Activated T-cell treated with anti-CD3 and anti-CD28 coated beads, Interleukin-2, amount 50 U/mL, for 48 hours (primary cell): ENCODE data around the gene RIMOC1.
"Not testable (repeated sequence)": the region's sequence is repeated elsewhere in the genome, so short reads cannot be mapped to it uniquely, and the experiment has no call there.

ENCODE experiments used
- DNase-seq, 2 experiments: peaks; one replicate each; pipeline ENCODE4 v3.0.0-alpha.2; 2020

The RIMOC1 gene

GRCh38 chr5:41892031-41892430 is 12.1 kb upstream of the RIMOC1 start:
- no peak for DNase-seq

GRCh38 chr5:41893074-41893851 is 10.9 kb upstream of the RIMOC1 start:
- no peak for DNase-seq

GRCh38 chr5:41896230-41896629 is 7.9 kb upstream of the RIMOC1 start:
- no peak for DNase-seq

GRCh38 chr5:41903382-41903891 is 707 bp upstream of the RIMOC1 start:
- no peak for DNase-seq

- no peak for DNase-seq
These were observed 2.0 kb downstream of the RIMOC1 start for GRCh38 chr5:41906151-41906550.

GRCh38 chr5:41908374-41909079 is 4.4 kb downstream of the RIMOC1 start:
- no peak for DNase-seq

- DNase-seq = no peak
These were observed 14.0 kb downstream of the RIMOC1 start for GRCh38 chr5:41918105-41918504.

GRCh38 chr5:41921166-41921565 is 17.0 kb downstream of the RIMOC1 start:
- no peak for DNase-seq

GRCh38 chr5:41921874-41922273 is 17.7 kb downstream of the RIMOC1 start:
- DNase-seq = no peak

GRCh38 chr5:41924526-41924871 is 20.4 kb downstream of the RIMOC1 start:
- DNase-seq = no peak

GRCh38 chr5:41924872-41925554 is 20.9 kb downstream of the RIMOC1 start, which contains the start of gene FBXO4:
FBXO4 (plus strand) TSS chr5:41925281; CDS start chr5:41925310, 29 bp downstream.
- peak; percentile 89 to 93 for DNase-seq

- DNase-seq = no peak
These were observed 21.4 kb downstream of the RIMOC1 start for GRCh38 chr5:41925555-41925951.

GRCh38 chr5:41927604-41928003 is 23.5 kb downstream of the RIMOC1 start:
- DNase-seq = no peak

- no peak for DNase-seq
These were observed 24.9 kb downstream of the RIMOC1 start for GRCh38 chr5:41929035-41929434.

- no peak for DNase-seq
These were observed 28.6 kb downstream of the RIMOC1 start for GRCh38 chr5:41932770-41933169.

GRCh38 chr5:41935544-41935943 is 31.4 kb downstream of the RIMOC1 start:
- no peak for DNase-seq

- DNase-seq = no peak
These were observed 36.5 kb downstream of the RIMOC1 start for GRCh38 chr5:41940641-41941040.

GRCh38 chr5:41945332-41945955 is 41.3 kb downstream of the RIMOC1 start:
- DNase-seq = not testable (repeated sequence)

GRCh38 chr5:41951224-41951623 is 47.1 kb downstream of the RIMOC1 start:
- no peak for DNase-seq
